ENCODE data around the gene CTDSPL2. TPM values are rescaled to one million over a fixed set of nuclear protein-coding genes. Genes with fewer than 3 reads are reported as not detected.
"Not testable (repeated sequence)": the region's sequence is repeated elsewhere in the genome, so short reads cannot be mapped to it uniquely, and the experiment has no call there.

The CTDSPL2 gene
- polyA plus RNA-seq, 1 experiment, result 35.0 TPM

DNA sequence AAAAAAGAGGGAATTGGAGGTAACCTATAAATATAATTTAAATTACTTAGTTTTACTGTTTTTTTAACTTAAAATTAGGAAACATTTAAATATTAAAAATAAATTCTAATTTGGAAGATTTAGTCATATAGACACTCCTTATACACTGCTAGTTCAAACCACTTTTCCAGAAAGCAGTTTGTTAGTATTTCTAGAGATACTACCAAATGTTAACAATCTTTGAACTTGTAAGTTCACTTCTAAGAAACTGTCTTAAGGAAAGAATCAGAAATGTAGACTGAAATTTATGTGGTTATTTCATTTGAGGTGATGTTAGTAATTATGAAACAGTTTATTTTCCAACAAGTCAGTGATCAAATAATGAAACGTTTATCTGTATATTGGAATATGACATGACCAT is 22.7 kb downstream of the CTDSPL2 start:
- TF ChIP-seq CTCF (IDR thresholded peaks at IDR 0.05; ENCODE audit: insufficient read depth, low read depth, low read length), result no peak
- Histone ChIP-seq H3K36me3 (ENCODE audit: control insufficient read depth, insufficient read depth, low read length) (peaks cover 2% of the 10 kb centered on the region; the same call in 1 of the 2 replicates), H3K4me3 (ENCODE audit: low read depth, low read length) (no peak overlapping the region), H3K27me3 (ENCODE audit: control insufficient read depth, insufficient read depth, low read length) (no peaks in the 10 kb centered on the region)
- ChIA-PET POLR2A (no interaction called here), CTCF (no interaction called here)
- DNase-seq (ENCODE audit: low read depth), result no peak

GRCh38 chr15:44453578-44454283 is 26.3 kb downstream of the CTDSPL2 start:
- H3K27me3 ChIP-seq (ENCODE audit: control insufficient read depth, insufficient read depth, low read length); H3K36me3 ChIP-seq (ENCODE audit: control insufficient read depth, insufficient read depth, low read length); DNase-seq (ENCODE audit: low read depth); CTCF ChIA-PET; POLR2A ChIA-PET; H3K4me3 ChIP-seq (ENCODE audit: low read depth, low read length): not testable (repeated sequence)

DNA sequence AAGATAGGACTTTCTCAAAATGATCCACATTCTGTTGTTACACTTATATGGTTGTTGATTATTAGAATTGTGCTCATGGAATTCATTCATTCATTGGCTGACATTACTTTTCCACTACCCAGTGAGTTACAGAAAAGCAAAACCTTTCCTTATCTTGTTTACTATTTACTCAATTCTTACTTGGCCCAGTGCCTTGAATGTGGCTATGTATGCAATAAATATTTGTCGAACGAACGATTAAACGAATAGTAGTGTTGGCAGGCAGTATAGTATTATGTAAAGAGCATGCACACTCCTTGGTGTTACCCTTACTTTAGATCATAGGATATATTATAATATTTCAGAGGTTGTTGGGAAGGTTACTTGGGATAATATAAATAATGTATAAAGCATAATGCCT is 31.0 kb downstream of the CTDSPL2 start:
- DNase-seq (ENCODE audit: low read depth), result no peak

DNA sequence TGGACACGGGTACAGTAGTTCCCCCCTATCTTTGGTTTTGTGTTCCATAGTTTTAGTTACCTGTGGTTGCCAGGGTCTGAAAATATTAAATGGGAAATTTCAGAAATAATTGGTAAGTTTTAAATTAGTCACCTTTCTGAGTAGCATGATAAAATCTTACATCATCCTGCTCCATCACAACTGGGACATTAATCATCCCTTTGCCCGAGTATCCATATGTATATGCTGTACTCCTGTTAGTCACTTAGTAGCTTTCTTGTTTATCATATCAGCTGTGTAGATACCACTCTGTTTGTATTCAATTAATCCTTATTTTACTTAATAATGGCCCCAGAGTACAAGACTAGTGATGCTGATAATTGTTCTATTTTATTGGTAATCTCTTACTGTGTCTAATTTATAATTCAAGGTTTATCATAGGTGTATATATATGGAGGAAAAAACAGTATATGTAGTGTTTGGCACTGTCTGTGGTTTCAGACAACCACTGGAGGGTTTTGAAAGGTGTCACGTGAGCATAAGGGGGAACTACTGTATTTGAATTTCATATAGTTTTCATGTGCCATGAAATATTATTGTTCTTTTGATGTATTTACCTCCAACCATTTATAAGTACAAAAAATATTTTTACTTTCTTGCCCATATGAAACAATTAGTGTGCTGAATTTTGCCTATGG is 41.4 kb downstream of the CTDSPL2 start:
- POLR2A ChIA-PET, result interaction anchor here (0.5 kb wide), 1 partner anchor 146 kb away, joined by 3 read pairs; no protein-coding TSS in a partner anchor
- DNase-seq (ENCODE audit: low read depth), result peak; percentile 6

More for the DNA sequence above, 31.0 kb downstream of the CTDSPL2 start:
- no peak for TF ChIP-seq CTCF (IDR thresholded peaks at IDR 0.05; ENCODE audit: insufficient read depth, low read depth, low read length)
- H3K36me3 ChIP-seq (ENCODE audit: control insufficient read depth, insufficient read depth, low read length), result no peaks in the 10 kb centered on the region
- H3K27me3 ChIP-seq (ENCODE audit: control insufficient read depth, insufficient read depth, low read length), result no peaks in the 10 kb centered on the region
- no peak overlapping the region for H3K4me3 ChIP-seq (ENCODE audit: low read depth, low read length)
- POLR2A ChIA-PET, result no interaction called here
- CTCF ChIA-PET, result interaction anchor here (0.6 to 1.0 kb wide), 2 partner anchors 24 to 276 kb away, joined by 3 read pairs; no protein-coding TSS in a partner anchor

GRCh38 chr15:44471885-44472455 is 44.5 kb downstream of the CTDSPL2 start:
- ChIA-PET POLR2A (no interaction called here), CTCF (no interaction called here)
- Histone ChIP-seq H3K27me3 (ENCODE audit: control insufficient read depth, insufficient read depth, low read length) (no peaks in the 10 kb centered on the region), H3K4me3 (ENCODE audit: low read depth, low read length) (no peak overlapping the region), H3K36me3 (ENCODE audit: control insufficient read depth, insufficient read depth, low read length) (no peaks in the 10 kb centered on the region)
- no peak for DNase-seq (ENCODE audit: low read depth)
- no peak for TF ChIP-seq CTCF (IDR thresholded peaks at IDR 0.05; ENCODE audit: insufficient read depth, low read depth, low read length)

More for the DNA sequence above, 41.4 kb downstream of the CTDSPL2 start:
- no peak for TF ChIP-seq CTCF (IDR thresholded peaks at IDR 0.05; ENCODE audit: insufficient read depth, low read depth, low read length)
- H3K36me3 ChIP-seq (ENCODE audit: control insufficient read depth, insufficient read depth, low read length), result no peaks in the 10 kb centered on the region
- no peaks in the 10 kb centered on the region for H3K27me3 ChIP-seq (ENCODE audit: control insufficient read depth, insufficient read depth, low read length)
- CTCF ChIA-PET, result interaction anchor here (1.8 kb wide), 1 partner anchor 32 kb away, joined by 4 read pairs; no protein-coding TSS in a partner anchor
- no peak overlapping the region for H3K4me3 ChIP-seq (ENCODE audit: low read depth, low read length)
